NOMO-1 treated with DMSO at 0.1 percent for 48 hours (cell line): ENCODE data around the gene CMTM1.

Experiments
- DNase-seq: peaks from one replicate; lab custom pipeline; 2025; ENCODE audit not compliant: unreplicated experiment; lab: John Stamatoyannopoulos, UW

Gene CMTM1, protein sequence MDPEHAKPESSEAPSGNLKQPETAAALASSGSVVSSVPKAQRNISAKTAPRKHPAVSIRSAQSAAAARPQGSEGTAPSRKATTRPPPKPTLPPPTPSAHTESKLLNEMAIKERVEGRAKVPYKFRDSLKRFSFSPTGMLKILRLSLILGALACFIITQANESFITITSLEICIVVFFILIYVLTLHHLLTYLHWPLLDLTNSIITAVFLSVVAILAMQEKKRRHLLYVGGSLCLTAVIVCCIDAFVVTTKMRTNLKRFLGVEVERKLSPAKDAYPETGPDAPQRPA

DNA sequence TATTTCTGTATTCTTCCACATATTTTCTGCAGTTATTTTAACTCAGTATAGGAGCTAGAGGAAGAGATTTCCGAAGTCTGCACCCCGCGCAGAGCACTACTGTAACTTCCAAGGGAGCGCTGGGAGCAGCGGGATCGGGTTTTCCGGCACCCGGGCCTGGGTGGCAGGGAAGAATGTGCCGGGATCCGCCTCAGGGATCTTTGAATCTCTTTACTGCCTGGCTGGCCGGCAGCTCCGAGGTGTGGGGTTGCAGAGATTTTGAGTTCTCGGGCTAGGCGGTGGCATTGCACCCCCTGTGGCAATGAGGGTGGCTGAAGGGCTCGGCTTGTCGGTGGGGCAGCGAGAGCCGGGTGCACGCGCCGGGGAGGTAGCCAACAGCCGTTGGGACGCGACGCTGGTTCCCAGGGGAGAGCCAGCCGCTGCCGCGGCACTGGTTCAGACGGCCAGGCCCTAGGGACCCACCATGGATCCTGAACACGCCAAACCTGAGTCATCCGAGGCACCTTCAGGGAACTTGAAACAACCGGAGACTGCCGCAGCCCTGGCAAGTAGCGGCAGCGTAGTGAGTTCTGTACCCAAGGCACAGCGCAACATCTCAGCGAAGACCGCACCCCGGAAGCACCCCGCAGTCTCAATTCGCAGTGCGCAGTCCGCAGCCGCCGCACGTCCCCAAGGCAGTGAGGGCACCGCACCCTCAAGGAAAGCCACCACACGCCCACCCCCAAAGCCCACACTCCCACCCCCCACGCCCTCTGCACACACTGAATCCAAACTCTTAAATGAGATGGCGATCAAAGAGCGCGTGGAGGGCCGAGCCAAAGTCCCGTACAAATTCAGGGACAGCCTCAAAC, at the start of gene CMTM1:
CMTM1 (plus strand) TSS at position 389 of the 851 bp plus-strand sequence; CDS start at position 464, 75 bp downstream.
- no peak for DNase-seq

DNA sequence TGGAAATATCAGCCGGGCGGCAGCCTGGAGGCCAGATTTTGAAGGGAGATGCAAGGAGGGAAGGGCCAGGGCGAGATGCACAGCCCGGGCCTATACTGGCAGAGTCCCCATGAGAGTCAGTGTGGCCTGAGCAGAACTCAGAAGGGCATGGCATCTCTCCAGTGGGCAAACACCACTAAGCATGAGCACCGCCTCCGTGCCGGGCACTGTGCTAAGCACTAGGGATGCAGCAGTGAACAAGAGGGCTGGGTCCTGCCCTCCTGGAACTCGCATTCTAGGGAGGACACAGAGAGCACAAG, 49.8 kb upstream of the CMTM1 start:
- DNase-seq, result no peak

DNA sequence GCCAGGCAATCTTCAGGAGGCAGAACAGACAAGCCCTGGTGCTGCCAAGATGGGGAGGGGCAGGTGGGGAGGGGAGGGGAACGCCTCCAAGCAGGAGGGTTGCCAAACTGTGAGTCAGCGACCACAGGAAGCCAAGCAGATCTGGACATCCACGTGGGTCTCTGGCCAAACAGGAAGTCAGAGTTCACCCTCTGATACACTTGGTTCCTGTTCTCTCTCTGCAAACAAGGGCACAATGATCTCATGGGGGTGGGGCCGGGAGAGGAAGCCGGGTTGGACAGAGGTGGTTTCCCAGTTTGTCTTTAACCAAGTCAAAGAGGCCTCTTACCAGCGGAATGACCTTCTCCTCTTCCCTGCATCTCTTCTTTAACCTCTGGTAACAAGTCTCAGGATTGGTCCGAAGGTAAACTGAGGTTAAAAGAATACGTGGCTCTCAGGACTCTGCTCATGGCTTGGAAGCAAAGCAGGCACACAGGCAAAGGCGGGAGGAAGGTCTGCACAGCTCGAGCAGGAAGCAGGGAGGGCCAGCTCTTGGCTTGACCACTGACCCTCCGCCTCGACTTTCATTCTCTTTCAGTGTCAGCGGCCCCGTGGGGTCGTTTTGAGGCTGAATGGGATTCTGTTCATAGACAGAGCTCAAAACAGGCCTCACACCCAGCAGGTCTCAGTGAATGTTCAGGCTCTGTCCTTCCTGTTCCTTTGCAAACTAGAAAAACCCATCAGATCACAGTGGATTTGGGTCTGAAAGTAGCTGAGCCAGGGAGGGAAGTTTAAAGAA, 49.2 kb upstream of the CMTM1 start:
- DNase-seq, result peak; percentile 99

DNA sequence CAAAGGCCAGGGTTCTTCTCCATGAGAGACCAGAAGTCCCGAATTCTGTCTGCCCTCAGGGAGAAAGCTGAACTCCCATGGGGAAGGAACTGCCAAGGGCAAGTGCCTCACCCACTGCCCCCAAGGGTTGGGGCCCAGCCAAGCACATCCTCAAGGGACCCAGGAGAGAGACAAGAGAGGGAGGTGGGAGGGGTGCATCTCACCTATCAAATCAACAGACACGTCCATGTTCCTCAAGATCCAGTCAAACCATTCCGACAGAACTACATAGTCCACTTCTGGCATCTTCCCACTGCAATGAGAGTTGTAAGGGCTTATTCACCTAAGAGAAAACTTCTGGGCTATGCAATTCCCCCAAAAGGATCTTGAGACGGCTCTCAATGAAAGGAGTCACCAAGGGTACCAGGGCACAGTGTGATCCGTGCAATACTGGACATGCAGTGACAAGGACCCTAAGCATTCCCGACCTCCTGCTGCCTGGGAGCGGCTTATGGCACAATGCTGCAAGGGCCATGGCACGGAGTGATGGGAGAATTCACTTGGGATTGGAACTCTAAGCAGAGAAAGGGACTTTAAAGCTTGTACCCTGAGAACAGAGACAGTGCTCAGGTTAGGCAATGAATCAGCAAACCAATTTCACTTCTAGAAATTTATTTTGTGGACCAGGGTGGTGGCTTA, 48.5 kb upstream of the CMTM1 start:
- DNase-seq, result no peak

DNA sequence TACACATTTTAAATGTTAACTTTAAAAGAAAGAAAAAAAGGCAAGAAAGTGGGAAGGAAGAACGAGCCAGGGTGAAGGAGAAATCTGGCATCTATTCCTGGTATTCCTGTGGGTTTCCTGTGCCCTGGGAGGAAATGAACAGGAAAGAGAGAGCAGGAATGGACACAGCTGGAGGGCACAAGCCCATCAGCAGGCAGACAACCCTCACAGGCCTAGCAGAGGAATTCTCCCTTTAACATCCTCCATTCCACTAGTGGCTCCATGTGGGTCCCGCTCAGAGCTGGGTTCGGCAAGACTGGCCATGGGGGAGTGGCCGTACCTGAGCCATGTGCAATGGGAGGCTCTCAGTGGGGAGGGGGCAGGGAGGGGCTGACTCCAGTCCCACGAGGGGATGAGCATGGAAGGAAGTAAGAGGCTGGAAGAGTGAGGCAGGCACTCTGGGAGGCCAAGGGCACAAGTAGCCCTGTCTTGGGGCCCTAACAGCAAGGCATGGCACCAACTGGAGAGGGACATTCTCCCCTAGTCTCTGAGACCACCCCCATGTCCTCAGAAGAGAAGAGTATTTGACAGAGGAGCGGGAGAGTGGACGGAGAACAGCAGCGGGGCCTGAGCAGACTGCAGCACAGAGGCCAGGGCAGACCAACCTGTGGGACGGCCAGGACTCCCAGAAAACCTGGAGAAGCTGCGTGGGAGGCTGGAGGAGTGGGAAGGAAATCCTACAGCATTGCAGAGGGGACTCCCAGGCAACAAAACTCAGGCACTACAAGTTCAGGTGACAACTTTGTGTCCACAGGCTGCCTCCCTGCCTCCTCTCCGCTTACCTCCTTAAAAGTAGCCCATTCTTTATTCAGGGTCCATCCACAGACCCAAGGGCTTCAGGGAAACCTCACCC, 46.5 kb upstream of the CMTM1 start:
- no peak for DNase-seq

DNA sequence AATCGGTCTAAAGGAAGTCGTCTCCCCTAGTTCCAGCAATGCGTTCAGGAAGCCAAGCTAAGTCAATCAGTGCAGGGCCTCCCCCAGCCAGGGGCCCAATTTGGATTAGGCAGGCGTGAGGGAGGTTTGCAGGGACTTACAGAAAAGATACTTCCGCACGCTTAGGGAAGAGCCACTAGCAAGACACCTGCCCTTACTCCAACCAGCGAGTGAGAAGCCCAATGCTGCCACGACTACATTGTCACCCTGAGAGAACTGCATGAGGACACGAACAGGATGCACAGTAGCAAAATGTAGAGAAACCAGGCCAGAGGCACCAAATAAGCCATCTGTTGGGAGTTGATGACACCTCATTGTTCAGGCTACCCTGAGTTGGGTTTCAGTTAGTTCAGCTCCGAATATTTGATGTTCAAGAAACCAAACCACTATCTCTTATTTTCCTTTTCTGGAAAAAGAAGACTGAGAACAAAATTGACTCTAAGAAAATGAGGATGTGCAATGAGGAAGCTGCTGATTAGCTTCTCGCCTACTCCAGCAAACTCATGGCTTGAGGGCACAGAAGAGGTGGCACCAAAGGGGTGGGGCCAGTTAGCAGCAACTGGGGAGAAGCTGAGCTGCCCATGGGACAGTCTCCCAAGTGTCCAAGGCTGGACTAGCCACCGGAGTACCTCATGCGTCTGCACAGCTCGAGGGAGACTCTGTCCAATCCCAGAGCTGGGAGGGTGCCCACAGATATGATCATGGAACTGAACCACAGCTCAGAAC, 45.7 kb upstream of the CMTM1 start:
- DNase-seq, result peak; percentile 76

DNA sequence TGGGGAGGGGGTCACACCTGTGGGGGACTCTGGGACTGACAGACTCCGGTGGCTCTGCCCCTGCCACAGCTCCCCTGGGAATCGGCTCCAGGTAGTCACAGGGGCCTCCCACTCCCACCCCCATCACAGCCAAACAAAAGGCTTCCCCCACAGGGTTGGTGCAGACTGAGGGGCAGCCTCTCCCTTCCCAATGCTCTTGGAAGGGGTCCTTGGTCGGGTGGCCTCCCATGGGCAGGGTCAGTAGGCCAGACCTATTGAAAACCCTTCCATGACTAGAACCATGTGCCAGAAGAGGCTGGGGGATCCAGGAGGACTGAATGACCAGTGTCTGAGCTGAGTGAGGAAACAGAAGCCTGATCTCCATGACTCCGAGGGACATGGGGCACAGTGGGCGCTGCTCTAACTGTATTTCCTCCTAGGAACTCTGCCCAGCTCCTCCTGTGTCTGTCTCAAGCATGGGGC, 45.0 kb upstream of the CMTM1 start:
- no peak for DNase-seq

DNA sequence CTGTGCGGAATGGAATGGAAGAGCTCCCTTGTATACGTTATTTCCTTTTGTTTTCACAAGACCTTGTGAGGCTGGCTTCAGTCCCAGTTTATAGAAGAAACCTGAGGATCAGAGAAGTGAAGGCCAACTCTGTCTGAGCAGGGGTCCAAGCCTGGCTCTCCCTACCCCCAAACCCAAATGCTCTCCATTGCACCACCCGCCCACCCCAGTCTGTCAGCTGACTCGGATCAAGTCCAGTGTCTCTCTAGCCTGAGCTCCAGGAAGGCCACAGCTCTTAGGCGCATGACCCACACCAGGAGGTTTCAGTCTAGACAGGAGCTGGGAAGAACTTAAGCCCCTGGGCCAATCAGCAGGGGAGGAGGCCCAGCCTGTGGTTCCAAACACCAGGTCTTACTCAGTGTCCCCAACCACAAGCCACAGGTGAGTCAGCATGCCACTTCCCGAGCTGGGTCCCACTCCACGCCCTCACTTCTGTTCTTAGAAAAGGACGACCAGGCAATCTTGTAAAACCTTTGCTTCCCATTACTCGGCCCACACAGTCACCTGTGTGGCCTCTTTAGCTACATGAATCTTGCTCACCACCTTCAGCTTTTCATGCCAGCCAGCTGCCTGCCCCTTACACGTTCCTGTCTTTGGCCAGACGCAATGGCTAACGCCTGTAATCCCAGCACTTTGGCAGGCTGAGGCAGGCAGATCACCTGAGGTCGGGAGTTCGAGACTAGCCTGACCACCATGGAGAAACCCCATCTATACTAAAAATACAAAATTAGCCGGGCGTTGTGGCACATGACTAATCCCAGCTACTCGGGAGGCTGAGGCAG, 44.1 kb upstream of the CMTM1 start:
- DNase-seq, result peak; percentile 78

DNA sequence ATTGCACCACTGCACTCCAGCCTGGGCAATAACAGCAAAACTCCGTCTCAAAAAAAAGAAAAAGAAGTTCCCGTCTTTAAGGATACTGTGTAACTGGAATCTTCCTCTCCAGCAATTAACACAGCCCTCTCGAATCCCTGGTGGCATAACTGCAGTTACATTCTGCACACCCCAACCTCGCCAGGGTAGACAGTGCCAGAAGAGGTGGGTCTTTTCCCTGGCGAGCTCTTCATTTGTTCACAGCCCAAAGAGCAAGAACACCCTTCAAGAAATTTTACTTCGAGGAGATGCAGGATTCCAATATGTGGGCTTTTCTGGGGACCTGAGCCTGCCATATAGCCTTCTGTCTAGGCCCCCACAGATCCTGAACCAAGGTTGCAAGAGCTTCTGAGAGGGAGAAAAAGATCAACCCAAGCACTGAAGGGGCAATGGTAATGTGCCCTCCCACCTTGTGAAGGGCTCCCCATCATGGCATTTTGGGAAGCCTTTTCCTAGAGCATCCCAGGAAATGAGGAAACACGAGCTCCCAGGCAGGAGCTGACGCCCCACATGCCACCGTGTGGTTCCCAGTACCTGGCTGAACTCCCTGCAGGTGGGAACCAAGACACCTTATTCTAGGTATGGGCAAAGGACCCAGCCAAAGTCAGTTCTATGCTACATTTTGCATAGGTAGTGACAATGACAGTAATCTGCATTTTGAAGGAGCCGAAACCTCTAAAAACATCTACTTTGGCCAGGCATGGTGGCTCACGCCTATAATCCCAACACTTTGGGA, 43.2 kb upstream of the CMTM1 start:
- DNase-seq, result no peak

DNA sequence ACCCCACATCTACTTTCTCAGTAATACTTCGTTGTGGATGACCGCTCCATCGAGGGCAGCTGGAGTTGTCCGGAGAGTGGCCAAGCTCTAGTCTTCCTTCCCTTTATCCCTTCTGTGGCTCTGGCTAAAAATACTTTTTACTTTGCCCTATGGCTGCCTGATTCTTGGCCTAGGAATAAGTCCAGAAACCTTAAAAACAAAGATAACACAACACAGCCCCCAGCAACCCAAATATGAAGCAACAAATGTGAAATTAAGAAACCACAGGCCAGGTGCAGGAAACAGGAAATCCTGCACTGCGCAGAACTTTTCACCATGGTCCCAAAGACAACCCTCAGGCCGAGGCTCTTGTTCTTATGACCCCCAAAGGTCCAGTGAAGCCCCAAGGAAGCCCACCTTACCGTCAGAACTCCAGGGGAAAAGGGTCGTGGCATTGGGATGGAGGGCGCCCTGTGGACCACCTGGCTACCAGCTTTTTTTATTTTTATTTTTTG, 42.3 kb upstream of the CMTM1 start:
- peak; percentile 84 for DNase-seq

DNA sequence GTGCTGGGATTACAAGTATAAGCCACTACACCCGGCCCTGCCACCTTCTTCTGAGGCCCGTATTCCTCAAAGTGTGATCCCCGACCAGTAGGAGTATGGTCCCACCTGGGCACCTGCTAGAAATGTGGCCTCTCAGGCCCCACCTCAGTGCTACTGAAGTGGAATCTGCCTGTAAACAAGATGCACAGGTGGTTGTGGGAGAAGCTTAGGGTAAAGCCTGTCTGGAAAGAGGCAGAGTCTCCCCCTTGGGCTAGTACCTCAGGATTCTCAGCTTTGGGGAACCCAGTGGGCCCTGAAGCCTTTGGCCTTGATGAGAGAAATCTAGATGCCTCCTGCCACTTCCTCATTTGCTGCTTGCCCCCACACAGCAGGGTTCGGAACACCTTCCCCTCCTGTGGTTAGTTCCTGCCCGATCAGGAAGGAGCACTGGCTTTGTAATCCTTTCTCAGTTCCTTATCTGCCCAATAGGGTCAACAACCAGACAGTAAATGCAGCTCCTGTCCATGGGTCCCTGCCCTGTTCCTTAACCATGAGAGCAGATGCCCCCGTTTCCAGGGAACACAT, 41.6 kb upstream of the CMTM1 start:
- peak; percentile 99 for DNase-seq

DNA sequence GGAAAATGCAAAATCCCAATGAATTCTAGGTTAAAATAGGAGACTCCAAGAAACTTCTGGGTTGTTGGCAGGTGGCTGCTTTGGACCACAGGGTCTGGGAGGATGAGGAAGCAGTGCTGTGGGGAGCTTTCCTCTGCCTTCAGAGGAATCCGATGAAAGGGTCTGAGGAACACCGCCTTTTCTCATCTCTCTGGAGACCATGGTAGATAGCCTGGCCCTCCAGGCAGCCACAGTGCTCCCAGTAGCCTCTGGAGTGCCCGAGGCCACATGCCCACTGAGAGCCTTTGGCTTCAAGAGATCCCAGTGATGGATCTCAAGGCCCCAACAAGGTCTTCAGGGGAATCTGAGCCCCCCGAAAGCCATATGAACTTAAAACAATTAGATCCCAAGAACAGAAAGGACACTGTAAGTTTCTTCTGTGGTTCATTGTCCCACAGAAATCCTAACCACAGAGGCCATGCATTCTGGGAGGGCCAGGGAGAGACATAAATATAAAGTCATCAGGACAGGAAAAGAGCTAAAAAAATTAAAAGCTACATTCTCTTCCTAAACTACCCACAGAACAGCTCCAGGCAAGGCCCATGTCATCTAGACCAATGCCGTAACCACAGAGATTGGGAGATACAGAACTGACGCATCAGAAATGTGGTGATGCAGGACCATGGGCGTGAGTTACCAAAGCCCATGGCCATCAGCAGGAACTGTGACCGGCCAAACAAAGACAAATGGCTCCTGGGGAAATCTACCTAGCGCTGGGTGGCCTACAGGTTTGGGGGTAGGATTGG, 40.7 kb upstream of the CMTM1 start:
- no peak for DNase-seq

DNA sequence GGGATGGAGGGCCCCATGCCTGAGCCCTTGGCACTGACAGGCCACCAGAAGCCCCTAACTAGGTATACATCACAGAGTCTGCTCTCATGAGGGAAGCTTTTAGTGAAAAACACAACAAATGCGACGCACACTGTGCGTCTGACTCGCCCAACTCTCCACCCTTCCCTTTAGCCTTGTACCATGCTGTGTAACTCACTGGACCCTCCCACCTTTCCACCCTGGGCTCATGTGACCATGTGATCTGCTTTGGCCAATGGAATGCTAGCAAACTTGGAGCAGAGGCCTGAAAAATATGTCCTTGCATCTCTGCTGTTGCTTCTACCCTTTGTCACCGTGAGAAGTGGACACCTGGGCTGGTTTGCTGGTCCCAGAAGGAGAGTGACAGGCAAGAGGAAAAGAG, 37.9 kb upstream of the CMTM1 start:
- DNase-seq, result no peak

DNA sequence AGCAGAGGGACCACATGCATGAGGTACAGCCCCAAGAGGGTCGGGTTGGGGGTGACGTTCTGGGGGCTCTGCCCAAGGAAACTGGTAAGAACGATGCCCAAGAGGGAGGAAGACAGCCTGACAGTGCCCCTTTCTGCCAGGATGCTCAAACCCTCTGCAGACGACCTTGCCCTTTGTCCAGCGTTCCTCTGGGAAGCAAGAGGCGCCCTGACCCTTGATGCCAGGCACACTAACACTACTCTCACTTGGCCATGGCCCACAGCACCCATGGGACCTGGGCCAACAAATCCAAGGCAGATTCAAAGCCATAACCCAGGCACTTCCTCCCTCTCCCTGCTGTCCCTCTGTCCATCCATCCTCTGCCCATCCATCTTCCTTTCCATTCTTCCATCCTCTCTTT, 36.8 kb upstream of the CMTM1 start:
- DNase-seq, result no peak

DNA sequence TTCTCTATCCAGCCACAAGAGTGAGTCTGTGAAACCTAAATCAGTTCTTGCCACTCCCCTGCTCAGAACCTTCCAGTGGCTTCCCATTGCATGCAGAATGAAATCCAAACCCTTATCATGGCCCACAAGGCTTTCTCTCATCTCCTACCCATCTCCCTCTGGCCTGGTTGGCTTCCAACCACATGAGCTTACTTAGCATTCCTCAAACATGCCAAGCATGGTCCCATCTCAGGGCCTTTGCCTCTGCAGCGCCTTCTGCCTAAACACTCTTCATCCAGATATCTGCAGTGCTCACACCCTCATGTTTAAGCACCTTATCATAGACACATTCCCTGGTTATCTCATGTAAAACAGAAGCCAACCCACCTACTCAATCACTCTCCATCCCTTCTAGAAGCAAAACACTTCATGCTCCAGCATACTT, 31.9 kb upstream of the CMTM1 start:
- no peak for DNase-seq

DNA sequence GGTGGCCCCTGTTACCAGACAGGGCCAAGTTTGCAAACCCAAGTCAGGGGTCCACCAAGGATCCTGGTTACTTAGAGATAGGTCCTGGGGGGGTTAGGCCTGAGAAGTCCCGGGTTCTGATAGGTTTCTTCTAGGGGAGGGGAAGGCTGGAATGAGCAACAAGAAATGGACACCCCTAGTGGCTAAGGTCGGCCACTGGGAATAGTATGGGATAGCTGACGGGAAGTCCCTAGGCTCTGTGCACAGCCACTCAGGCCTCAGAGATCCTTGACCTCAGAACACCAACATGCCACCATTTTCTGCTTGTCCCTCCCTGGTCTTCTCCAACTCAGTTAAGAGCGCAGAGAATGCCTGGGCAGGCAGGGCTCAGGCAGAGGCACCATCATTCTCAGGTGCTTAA, 29.7 kb upstream of the CMTM1 start:
- no peak for DNase-seq

DNA sequence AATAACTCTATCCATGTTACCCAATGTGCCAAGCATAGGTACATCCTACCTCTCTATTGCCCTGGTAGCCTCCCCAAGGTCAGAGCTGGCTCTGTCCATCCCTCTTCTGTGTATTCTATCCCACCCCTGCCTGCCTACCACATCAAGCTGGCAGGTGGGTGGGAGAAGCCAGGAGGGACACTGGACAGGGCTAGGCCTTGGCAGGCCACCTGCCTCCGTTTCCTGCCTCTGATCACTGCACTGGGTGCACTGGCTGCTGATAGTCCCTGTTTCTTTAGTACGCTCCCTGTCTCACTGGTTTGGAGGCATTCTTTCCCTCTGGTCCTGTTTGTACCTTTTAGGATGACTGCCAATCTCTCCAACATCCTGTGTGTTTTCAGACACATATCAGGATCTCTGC, 29.0 kb upstream of the CMTM1 start:
- no peak for DNase-seq
